Stomach (tissue), 9 donors: ENCODE measurements around the gene KRTAP4-5. TPM values are rescaled to one million over a fixed set of nuclear protein-coding genes. Genes with fewer than 3 reads are reported as not detected.
A peak's percentile ranks its signal among the peaks of the same experiment; 100 is the strongest.
"Not testable (repeated sequence)": the region's sequence is repeated elsewhere in the genome, so short reads cannot be mapped to it uniquely, and the experiment has no call there.

Experiments used
- DNase-seq, 2 donors: peaks; one replicate each; pipeline versions ENCODE4 v3.0.0 to v3.0.0-alpha.2; 2013 to 2019
- H3K27ac ChIP-seq, 5 donors: fragments of 200-600 bp in 4 of 5; sonication (generic) in 4 of 5; one replicate each; pipeline ENCODE4 v1.5.1; 2013 to 2019; ENCODE audit warnings: mild to moderate bottlenecking in 1 of 5, moderate library complexity in 1 of 5
- H3K27me3 ChIP-seq, 3 donors: fragments of 200-600 bp; sonication (generic); one replicate each; pipeline ENCODE4 v1.5.1; 2017 to 2019; ENCODE audit warnings: mixed run types in 1 of 3
- H3K36me3 ChIP-seq, 4 donors: fragments of 200-600 bp; sonication (generic); 1 replicate in 3 of 4; 2 replicates in 1 of 4; pipeline ENCODE4 v1.5.1; 2016 to 2019
- H3K4me1 ChIP-seq, 4 donors: fragments of 200-600 bp; sonication (generic); one replicate each; pipeline ENCODE4 v1.5.1; 2016 to 2019
- H3K4me3 ChIP-seq, 4 donors: fragments of 200-600 bp; sonication (generic) in 3 of 4; one replicate each; pipeline ENCODE4 v1.5.1; 2016 to 2019; ENCODE audit warnings: mild to moderate bottlenecking in 1 of 4
- H3K9me3 ChIP-seq, 4 donors: fragments of 200-600 bp; sonication (generic); one replicate each; pipeline ENCODE4 v1.5.1; 2016 to 2019
- CTCF ChIP-seq, 7 experiments: fragments of 450-650 bp in 4 of 7; fragments of 200-600 bp in 3 of 7; sonication (generic) in 3 of 7; IDR thresholded peaks; one replicate each; pipeline ENCODE4 v1.5.1; 2016 to 2019; ENCODE audit warnings: antibody characterized with exemption in 7 of 7, control low read depth in 2 of 7, mild to moderate bottlenecking in 1 of 7
- EP300 ChIP-seq: sonication (generic); formaldehyde crosslinking; IDR thresholded peaks from one replicate; pipeline ENCODE4 v1.6.1; 2017; ENCODE audit warnings: antibody characterized with exemption
- POLR2A ChIP-seq, 4 donors: fragments of 450-650 bp; IDR thresholded peaks; one replicate each; pipeline ENCODE4 v1.6.1; 2016; ENCODE audit warnings: antibody characterized with exemption in 4 of 4, control low read depth in 2 of 4, mild to moderate bottlenecking in 1 of 4, moderate library complexity in 1 of 4
- POLR2AphosphoS5 ChIP-seq, 3 donors: sonication (generic); formaldehyde crosslinking; IDR thresholded peaks; one replicate each; pipeline ENCODE4 v1.6.1; 2016; ENCODE audit warnings: antibody characterized with exemption in 3 of 3
- WGBS, 5 donors: extraction: QIAGEN DNeasy Blood & Tissue Kit in 3 of 5; methylation state at CpG; one replicate each; pipeline versions ENCODE4 v1.1.5 to v1.1.7; 2013 to 2018; 5-methylcytosine and 5-hydroxymethylcytosine counted together
- intact Hi-C: fragments of 100-400 bp; cut with DNase I; formaldehyde crosslinking; loops from one replicate; pipeline ENCODE4 v1.15.1; 2023; ENCODE audit warnings: low total_unique reads
- polyA plus RNA-seq, 3 donors: library from polyadenylated mRNA; stranded (reverse); fragments of 200-250 nt; gene quantifications; one replicate each; pipeline ENCODE4 v1.2.3, GENCODE V29; 2013
- total RNA-seq, 5 donors: library from RNA; depleted of rRNA; stranded (reverse); fragments of >200 nt; gene quantifications; one replicate each; pipeline versions ENCODE4 v1.1.0 to v1.2.3, GENCODE V29; 2014 to 2016
- donor health status: healthy with polysubstance abuse.
- donor health status: Bipolar disorder and iron deficiency.
- donor health status: healthy.

Gene KRTAP4-5
- total and polyA plus RNA-seq, 8 donors, result not detected

DNA sequence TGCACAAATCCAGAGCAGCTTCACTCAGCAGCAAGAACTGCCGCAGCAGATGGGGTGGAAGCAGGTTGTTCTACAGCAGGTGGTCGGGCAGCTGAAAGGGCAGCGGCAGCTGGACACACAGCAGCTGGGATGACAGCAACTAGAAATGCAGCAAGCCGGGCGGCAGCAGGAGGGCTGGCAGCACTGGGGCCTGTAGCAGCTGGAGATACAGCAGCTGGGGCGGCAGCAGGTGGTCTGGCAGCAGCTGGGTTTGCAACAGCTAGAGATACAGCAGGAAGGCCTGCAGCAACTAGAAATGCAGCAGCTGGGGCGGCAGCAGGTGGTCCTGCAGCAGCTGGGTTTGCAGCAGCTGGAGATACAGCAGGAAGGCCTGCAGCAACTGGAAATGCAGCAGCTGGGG is 17.9 kb upstream of the KRTAP4-5 start:
- H3K27ac ChIP-seq, result no peak overlapping the region
- DNase-seq, result no peak
- H3K9me3 ChIP-seq, result no peaks in the 10 kb centered on the region
- 74 to 91% (median 83%) methylated on average over 2 to 7 of the region's 7 CpGs for WGBS, 5 donors
- intact Hi-C loops, result no loop called here
- H3K36me3 ChIP-seq, result no peaks in the 10 kb centered on the region
- TF ChIP-seq POLR2AphosphoS5 (IDR thresholded peaks at IDR 0.05) (no peak), CTCF (IDR thresholded peaks at IDR 0.05) (no peak), EP300 (no peak), POLR2A (IDR thresholded peaks at IDR 0.05) (no peak)
- H3K27me3 ChIP-seq, result peaks cover 0 to 4% (median 0%) of the 10 kb centered on the region in 3 donors
- no peak overlapping the region for H3K4me3 ChIP-seq
- H3K4me1 ChIP-seq, result no peaks in the 10 kb centered on the region

DNA sequence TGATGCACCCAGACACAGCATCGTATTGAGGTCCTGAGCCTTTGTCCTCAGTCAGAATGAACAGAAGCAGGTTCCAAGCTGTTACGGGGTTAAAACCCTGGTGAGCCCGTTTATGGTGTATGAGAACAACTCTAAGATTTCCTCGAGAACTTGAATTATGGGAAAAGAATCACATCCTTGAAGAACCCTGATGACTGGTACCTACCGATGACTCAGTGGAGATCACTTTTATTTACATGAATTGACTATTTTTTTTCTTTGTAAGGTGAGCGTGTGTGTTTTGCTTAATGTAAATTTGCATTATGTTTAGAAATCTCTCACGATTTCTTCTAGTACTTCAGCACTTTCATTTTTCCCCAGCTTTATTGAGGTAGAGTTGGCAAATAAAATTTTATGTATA is 14.2 kb upstream of the KRTAP4-5 start:
- H3K36me3 ChIP-seq, result no peaks in the 10 kb centered on the region
- intact Hi-C loops, result no loop called here
- H3K4me3 ChIP-seq, result no peak overlapping the region
- TF ChIP-seq EP300 (no peak), CTCF (IDR thresholded peaks at IDR 0.05) (no peak), POLR2AphosphoS5 (IDR thresholded peaks at IDR 0.05) (no peak), POLR2A (IDR thresholded peaks at IDR 0.05) (no peak)
- 52 to 70% (median 59%) methylated on average over 7 of the region's 7 CpGs for WGBS, 5 donors
- DNase-seq, result no peak
- no peak overlapping the region for H3K27ac ChIP-seq
- no peaks in the 10 kb centered on the region for H3K9me3 ChIP-seq
- peaks cover 0 to 10% (median 4%) of the 10 kb centered on the region in 3 donors for H3K27me3 ChIP-seq
- no peaks in the 10 kb centered on the region for H3K4me1 ChIP-seq

GRCh38 chr17:41160648-41161047 is 11.0 kb upstream of the KRTAP4-5 start, which contains the start of gene KRTAP4-4:
Gene KRTAP4-4 (minus strand): TSS chr17:41160748. CDS start chr17:41160691, 57 bp downstream.
- intact Hi-C loops, result no loop called here

DNA sequence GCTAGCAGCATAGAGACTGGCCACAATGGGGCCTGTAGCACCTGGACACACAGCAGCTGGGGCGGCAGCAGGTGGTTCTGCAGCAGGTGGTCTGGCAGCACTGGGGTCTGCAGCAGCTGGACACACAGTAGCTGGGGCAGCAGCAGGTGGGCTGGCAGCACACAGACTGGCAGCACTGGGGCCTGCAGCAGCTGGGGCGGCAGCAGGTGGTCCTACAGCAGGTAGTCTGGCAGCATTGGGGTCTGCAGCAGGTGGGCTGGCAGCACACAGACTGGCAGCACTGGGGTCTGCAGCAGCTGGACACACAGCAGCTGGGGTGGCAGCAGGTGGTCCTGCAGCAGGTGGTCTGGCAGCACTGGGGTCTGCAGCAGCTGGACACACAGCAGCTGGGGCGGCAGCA is 10.6 kb upstream of the KRTAP4-5 start:
- not testable (repeated sequence) for DNase-seq

More at GRCh38 chr17:41160648-41161047, 11.0 kb upstream of the KRTAP4-5 start, which contains the start of gene KRTAP4-4:
- no peaks in the 10 kb centered on the region for H3K9me3 ChIP-seq
- H3K27me3 ChIP-seq, result peaks cover 0 to 29% (median 4%) of the 10 kb centered on the region in 3 donors
- no peak within 1 kb of the TSS for H3K27ac ChIP-seq
- TF ChIP-seq POLR2AphosphoS5 (IDR thresholded peaks at IDR 0.05), result no peak
- no peak for TF ChIP-seq CTCF (IDR thresholded peaks at IDR 0.05)
- TF ChIP-seq POLR2A (IDR thresholded peaks at IDR 0.05), result no peak
- TF ChIP-seq EP300, result no peak
- no peak for DNase-seq
- 78 to 96% (median 85%) methylated on average over 1 of the region's 1 CpG for WGBS, 5 donors
- H3K36me3 ChIP-seq, result no peaks in the 10 kb centered on the region
- no peak within 1 kb of the TSS for H3K4me3 ChIP-seq
- H3K4me1 ChIP-seq, result no peaks in the 10 kb centered on the region

DNA sequence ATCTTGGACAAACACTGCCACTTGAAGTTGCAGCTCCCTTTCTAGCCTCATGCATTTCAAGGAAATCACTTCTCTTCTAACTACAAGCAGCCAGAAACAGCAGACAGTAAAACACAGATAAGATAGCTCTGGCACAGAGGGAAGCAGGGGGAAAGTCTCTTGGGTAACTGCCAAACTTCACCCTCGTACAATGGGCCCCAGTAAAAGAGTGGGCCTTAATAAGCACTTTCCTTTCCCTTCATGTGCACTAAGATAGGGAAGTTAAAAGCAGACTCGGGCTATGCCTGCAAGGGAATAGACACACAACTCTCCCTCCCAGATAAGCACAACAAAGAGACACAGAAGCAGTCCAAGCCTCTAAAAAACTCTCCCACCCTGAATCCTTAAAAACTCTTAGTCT is 4.2 kb upstream of the KRTAP4-5 start:
- no peaks in the 10 kb centered on the region for H3K36me3 ChIP-seq
- H3K9me3 ChIP-seq, result no peaks in the 10 kb centered on the region
- intact Hi-C loops, result no loop called here
- H3K27ac ChIP-seq, result no peak overlapping the region
- TF ChIP-seq EP300, result no peak
- 13 to 19% (median 16%) methylated on average over 2 of the region's 2 CpGs for WGBS, 5 donors
- peaks cover 0 to 28% (median 0%) of the 10 kb centered on the region in 3 donors for H3K27me3 ChIP-seq
- peak in 1 of 2 donors; percentile 8 for DNase-seq
- no peak overlapping the region for H3K4me3 ChIP-seq
- no peaks in the 10 kb centered on the region for H3K4me1 ChIP-seq

More for the DNA sequence above, 10.6 kb upstream of the KRTAP4-5 start:
- intact Hi-C loops, H3K36me3 ChIP-seq, H3K9me3 ChIP-seq, H3K4me1 ChIP-seq, H3K27ac ChIP-seq, H3K4me3 ChIP-seq: not testable (repeated sequence)
- WGBS, 5 donors, result 67 to 96% (median 90%) methylated on average over 3 of the region's 3 CpGs
- H3K27me3 ChIP-seq, result peaks cover 0 to 29% (median 4%) of the 10 kb centered on the region in 3 donors
